HG02870 (cell line): ENCODE data around the gene CA14.
"Not testable (repeated sequence)": the region's sequence is repeated elsewhere in the genome, so short reads cannot be mapped to it uniquely, and the experiment has no call there.

Experiments used
- ATAC-seq: cut with Tn5 transposase; IDR thresholded peaks from one replicate; pipeline ENCODE4 v1.9.1; 2021; ENCODE audit warnings: mild to moderate bottlenecking, moderate library complexity; ENCODE audit not compliant: unreplicated experiment

Gene CA14

DNA sequence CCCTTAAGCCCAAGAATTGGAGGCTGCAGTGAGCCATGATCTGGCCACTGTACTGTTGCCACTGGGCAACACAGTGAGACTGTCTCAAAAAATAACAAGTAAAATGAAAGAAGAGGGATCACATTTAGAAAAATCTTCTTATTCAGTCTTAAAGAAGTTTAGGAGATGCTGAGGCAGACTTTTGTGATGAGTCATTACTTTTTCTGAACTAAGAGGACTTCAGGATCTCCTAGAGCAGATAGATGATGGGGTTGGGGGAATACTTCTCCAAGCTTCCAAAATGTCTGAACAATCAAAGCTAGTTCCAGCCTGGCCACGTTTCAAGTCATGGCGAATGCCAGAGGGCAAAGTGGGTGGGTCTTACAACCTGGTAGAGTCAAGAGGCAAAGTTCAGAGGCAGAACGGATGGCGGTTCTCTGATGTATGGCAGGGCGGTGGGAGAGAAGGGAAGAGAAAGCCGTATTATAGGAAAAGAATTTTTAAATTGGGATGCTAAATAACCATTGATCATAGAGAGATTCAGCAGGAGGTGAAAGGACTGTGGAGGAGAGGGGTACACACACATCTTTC lies 22.6 kb downstream of the CA14 start:
- no peak for ATAC-seq

DNA sequence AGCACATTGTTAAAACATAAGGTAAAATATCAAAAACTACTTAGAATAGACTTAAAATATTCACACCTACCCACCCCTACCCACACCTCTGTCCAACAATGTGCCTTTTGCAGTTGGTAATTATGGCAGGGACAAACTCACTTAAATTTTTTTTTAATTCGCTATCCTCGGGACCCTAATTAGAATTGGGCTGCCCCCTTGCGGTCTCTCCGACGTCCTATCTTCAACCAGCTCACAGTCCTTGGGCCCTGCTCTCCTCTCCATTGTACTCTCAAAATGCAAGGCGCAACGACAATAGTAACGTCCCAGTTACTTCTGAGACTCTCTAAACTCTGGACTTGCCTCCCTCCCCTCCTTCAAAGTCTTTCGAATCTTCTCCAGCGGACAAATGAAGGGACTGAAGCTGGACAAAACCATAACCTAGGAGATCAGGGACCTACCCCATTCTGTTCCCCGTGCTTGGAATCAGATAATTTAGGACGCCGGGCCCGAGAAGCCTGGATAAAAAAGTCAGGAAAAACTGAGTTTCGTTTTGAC lies 23.7 kb downstream of the CA14 start:
- ATAC-seq: no peak

DNA sequence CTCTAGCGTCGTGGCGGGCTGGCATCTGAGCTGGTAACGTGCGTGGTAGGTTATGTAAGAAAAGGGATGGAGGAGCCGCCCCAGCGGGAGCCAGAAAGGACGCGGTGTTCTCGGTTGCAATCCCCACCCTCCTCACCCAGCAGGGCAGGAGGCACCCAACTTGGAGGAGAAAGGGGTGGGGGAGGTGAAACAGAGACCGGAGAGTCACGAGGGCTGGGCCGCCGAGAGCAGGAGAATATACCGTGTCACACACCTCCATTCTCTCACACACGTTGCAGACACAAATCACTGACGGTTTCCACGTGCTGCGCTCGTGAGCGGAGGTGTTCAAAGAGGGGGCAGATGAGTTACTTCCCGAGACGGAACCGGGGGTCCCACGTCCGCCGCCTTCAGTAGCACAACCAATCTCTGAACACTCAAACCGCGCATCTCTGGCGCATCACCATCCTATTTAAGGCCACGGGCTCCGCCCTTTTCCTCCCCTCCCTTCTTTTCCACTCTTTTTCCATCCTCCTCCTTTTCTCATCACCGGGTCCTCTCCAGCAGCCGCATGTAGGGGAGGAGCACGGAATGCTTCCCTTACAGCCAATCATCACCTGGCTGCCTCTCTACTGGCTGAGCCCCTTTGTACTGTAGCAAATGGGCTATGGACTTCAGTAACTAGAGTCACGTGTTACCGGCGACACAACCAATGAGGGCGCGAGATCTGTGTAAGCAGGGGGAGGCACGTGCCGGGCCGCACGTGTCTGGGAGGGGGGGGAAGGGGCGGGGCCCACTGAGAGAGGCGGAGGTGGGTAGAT lies 24.4 kb downstream of the CA14 start, which contains the start of gene CIART:
CIART (plus strand) TSS at position 797 of the 800 bp plus-strand sequence. CDS start 714 bp downstream, outside the sequence.
- ATAC-seq: no peak

DNA sequence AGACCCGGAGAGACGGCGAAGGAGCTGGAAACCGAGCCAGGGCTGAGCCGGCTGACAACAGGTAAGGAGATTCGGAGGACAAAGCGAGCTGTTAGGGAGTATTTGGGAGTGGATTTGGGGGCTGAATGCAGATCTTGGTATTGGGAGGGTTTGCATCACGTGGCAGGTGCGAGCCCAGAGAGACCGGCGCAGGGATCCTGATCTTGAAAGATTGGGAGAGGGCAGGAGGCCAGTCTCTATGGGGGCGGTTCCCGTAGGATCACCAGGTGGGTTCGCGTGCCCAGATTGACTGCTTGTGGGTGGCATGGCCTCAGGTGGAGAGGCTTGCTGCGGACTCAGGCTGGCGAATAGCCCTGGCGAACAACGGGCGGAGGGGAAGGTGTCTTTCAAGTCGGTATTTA lies 25.0 kb downstream of the CA14 start:
- ATAC-seq: no peak

DNA sequence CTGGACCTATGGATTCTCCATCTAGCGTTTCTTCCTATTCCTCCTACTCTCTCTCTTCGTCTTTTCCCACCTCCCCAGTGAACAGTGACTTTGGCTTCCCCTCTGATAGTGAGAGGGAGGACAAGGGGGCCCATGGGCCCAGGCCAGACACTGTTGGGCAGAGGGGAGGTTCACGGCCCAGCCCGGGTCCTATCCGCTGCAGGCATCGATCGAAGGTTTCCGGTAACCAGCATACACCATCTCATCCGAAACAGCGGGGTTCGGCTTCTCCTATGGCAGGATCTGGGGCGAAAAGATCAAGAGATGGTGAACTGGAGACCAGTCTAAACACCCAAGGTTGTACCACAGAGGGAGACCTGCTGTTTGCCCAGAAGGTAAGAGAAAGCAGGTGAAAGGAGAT lies 25.7 kb downstream of the CA14 start:
- ATAC-seq: no peak

DNA sequence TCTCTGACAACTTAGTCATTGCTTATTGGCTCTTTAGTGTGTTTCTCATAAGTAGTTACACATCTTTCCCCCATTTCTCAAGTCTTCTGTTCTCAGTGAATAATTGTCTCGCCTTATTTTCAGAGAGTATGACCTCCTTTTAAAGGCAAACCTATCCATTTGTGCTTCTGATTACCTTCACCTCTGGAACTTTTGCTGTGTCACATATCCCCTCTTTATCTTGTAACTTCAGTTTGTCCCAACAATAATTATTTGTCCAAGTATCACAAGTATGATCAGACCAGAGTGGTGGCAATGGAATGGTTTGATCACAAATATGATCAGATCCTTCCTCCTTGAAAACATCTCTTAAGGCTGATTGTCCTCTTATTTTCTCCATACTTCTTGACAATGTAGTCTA lies 30.8 kb downstream of the CA14 start:
- no peak for ATAC-seq

DNA sequence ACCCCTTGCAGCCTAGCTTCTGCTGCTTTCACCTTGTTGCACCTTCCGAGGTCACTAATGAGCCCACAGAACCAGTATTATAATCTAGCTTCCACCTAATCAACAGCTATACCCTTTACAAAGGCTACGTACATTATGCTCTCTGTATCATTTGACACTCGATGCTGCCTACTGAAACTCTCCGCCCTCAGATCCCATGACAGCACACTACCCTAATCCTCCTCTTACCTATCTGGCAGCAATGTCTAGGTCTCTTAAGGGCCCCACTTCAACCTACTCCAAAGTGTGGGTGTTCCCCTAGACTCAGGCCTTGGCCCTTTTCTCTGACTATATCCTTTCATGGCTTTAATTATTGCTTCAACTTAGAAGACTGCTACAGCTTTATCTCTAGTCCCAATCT lies 31.2 kb downstream of the CA14 start:
- no peak for ATAC-seq

DNA sequence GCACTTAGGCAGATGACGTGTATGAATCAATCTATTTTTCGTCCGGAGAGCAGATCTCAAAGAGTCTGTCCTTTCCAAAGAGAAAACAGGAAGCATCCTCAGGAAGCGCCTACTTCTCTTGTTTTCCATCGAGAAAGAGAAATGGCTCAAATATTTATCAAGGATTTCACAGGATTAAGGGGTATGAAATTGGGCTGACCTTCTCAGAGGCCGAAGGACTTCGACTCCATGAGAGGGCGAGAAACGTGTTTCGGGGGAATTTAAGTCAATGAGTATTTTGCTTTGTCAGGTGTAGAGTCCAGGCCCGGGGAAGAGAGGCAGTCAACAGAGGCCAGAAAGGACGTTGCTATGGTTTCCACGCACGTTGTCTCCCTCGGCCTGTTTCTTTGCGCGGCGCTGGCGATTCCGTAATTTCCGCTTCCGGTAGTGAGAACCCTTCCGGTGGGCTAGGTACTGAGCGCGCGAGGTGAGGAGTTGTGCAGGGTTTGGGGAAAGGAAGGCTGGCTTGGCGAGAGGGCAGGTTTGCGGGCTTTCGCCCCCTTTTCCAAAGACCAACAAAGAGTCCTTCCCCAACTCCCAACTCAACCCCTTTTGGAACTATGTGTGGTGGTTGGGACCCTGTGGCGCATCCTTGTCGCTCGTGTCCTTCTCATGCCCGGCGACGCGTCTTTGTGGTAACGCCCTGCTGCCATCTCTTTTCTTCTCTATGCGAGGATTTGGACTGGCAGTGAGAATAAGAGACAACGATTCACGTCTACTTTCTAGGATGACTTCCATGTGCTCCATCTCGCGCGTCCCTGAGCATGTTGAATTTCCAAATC lies 36.1 kb downstream of the CA14 start, which contains the start of gene MRPS21:
MRPS21 (plus strand) TSS at position 429 of the 821 bp plus-strand sequence. CDS start 506 bp downstream, outside the sequence.
- ATAC-seq: peak; percentile 96

DNA sequence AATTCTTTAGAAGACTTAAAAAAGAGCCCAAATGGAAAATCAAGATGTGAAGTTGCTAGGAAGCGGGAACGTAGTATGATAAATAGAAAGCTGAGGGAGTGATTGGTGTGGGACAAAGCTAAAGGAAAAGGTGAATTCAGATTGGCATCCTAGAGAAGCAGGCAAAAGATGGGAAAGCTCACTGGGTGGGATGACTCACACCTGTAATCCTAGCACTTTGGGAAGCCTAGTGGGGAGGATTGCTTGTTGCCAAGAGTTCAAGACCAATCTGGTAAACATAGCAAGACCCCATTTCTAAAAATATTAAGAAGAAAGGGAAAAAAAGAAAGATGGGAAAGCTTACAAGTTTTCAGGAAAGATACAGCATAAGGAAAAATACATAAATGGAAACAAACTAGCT lies 37.9 kb downstream of the CA14 start:
- ATAC-seq: no peak

DNA sequence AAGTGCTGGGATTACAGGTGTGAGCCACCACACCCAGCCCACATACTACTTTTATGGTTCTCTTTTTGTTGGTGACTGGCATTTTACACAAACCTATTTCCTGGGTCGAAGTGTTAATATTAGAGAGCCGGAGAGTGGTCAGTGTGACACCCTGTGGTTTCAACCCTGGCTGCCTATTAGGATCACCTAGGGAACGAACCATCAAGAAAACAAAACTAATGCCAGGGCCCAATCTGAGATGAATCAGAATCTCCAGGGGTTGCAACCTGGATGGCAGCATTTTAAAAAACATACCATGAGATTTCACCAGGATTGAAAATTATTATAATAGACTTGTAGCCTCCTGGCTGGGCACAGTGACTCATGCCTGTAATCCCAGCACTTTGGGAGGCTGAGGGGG lies 42.1 kb downstream of the CA14 start:
- ATAC-seq: no peak

DNA sequence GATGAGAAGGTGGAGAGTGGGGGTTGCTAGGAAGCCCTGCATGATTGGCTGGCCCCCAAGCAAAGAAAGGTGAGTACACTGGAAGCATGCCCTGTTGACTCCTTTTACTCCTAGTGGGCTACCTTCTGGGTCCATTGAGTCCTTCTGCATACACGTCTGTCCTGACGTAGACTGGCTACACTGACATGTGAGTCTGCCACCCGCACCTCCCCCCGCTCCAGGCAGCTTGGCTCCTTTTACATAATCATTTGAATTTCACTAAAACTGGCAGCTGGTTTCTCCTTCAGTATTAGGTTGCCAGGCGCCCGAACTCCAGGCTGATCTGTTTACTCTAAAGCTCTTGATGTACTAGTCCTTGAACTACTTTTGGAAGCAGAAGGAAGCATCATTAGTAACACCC lies 44.8 kb downstream of the CA14 start:
- ATAC-seq: no peak

DNA sequence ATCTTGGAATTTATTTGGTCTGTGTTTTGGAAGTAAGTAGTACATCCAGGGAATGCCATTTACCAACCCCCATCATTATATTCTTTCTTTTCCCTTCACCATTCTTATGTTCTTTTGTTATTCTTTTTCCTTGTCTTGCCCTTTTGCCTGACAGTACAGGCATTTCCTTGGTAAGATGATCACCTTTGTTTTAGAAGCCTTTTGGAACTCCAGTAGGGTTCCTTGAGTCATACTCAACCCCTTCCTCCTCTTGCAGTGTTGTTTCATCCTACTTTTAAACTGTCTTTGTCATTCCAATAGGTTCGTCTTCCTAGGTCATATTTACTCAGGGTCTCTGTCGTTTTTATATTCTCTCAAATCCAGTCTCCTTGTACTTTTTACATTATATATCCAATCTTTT lies 45.3 kb downstream of the CA14 start:
- no peak for ATAC-seq

DNA sequence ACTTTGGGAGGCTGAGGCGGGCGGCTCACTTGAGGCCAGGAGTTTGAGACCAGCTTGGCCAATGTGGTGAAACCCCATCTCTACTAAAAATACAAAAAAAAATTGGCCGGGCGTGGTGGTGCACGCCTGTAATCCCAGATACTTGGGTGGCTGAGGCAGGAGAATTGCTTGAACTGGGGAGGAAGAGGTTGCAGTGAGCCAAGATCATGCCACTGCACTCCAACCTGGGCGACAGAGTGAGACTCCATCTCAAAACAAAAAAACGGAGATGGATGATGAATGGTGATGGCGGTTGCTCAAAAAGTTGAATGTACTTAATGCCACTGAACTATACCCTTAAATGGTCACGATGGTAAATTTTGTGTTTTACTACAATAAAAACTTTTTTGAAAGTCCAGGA lies 51.0 kb downstream of the CA14 start:
- ATAC-seq: not testable (repeated sequence)

DNA sequence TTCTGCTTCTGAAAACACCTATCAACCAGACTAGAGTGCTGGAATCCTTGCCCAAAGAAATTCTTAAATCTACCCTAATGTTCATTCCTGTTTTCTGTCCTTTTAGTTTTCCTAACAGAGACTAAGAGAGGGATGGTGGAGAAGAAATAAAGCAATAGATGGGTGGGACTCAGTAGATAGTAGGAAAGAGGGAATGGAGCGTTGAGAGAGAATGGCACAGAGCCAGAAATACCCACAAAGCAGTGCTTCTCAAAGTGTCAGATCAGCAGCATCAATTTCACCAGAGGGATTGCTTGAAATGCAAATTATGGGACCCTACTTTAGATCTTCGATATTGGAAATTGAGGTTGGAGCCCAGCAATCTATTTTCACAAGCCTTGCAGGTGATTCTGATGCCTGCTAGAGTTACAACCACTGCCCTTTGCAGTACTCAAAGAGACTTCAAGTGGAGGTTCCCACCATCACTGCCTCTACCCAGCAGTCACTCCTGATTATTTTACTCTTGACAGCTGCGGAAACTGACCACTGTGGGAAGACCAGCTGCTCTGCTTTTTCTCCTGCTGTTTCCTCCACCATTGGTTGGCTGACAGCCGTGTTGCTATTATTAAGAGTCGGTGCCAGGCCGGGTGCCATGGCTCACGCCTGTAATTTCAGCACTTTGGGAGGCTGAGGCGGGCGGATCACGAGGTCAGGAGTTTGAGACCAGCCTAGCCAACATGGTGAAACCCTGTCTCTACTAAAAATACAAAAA lies 52.4 kb downstream of the CA14 start:
- no peak for ATAC-seq

DNA sequence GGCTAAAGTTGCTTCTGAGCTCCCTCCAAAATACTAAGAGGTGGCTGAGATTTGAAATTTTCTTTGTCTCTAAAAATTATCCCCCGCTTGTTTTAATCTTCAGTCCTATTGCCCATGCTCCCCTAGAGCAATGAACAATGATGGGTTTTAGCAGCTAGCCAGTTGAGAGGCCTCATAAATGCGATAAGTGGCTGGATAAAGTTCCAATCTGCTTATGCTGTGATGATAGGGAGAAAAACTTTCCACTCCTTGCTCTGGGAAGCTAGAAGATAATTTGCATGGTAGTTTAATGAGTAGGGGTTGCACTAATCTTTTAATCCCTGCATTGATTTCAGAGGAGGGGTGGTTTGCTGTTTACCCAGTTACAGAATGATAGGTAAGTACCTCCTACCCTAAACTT lies 54.2 kb downstream of the CA14 start:
- ATAC-seq: no peak
